UCSD-AML1 (cell line): Measurements from ENCODE around the gene NRCAM.
A peak's percentile ranks its signal among the peaks of the same experiment; 100 is the strongest.

ENCODE experiments used
- DNase-seq: peaks from one replicate; lab custom pipeline; 2025; ENCODE audit not compliant: unreplicated experiment; lab: John Stamatoyannopoulos, UW

The NRCAM gene

DNA sequence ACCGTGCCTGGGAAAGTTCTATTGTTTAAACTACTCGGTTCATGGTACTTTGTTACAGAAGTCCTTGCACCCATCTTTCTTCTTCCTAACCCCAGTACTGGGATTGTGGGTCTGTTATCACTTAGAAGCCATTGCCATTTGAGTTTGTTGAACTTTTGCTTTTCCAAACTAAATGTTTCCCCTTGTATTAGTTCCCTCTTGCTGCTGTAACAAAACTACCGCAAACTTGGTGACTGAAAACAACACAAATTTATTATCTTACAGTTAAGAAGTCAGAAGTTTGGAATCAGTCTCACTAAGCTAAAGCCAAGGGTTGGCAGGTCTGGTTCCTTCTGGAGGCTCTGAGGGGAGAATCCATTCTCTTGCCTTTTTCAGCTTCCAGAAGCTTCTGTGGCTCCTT lies 319.2 kb downstream of the NRCAM start:
- no peak for DNase-seq

DNA sequence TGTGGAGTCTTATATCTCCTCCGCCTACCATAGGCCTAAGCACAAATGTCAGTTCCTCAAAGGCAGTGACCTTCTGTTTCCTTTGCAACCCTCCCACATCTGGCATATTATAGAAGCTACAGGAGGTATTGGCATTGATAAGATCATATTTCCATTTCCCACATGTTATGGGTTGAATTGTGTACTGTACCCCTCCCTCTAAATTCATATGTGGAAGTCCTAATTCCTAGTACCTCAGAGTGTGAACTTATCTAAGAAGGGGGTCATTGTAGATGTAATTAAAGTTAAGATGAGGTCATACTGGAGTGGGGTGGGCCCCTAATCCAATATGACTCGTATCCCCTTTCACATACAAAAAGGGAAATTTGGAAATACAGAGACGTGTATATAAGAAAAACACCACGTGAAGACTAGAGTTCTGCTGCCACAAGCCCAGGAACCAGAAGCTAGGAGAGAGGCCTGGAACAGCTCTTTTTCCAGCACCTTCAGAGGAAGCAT lies 320.0 kb downstream of the NRCAM start:
- DNase-seq = no peak

DNA sequence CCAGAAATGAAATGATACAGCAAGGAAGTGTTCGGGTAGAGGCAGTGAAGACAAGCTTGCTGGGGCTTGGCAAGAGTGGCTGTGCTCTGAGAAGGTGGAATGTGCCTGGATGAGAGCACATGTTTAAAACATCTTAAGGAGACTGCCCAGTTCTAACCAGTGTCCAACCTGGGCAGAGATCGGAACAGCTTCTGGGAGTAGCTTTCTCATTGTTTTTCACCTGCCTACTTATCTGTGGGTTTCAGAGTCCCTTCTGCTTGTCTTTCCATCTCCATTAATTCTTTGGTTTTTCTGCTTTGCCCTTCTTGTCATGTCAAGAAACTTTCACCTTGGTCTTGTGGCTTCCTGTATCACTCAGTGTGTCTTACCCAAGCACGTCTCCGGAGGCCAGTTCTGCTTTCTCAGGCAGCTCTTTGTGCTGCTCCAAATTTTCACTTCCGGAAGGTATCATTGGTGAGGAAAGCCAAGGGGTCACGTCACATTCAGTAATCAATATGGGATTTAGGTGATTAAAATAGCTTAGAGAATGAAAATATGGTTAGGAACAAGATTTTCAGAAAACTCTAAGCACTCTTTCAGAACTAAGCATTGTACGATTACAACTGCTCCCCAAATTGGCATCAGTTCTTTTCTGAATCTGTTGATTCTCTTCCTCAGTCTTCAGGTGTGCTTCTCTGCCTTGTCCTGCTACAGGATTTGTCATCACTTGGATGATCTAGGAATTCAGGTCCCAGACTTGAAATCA lies 320.6 kb downstream of the NRCAM start:
- DNase-seq = peak; percentile 14

DNA sequence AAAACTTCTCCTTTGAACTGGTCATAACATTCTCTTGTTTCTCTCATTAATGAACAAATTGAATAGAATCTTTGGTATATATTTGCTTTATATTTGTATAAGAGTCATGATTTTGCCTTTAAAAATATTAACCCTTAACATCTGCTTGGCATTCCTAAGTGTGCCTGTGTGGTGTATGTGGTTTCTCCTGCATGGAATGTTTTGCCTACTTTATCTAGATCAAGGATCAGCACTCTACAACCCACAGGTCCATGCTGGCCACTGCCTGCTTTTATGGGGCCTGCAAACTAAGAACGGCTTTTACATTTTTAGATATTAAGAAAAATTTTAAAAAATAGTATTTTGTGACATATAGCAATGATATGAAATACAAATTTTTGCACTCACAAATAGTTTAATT lies 321.8 kb downstream of the NRCAM start:
- DNase-seq = no peak

DNA sequence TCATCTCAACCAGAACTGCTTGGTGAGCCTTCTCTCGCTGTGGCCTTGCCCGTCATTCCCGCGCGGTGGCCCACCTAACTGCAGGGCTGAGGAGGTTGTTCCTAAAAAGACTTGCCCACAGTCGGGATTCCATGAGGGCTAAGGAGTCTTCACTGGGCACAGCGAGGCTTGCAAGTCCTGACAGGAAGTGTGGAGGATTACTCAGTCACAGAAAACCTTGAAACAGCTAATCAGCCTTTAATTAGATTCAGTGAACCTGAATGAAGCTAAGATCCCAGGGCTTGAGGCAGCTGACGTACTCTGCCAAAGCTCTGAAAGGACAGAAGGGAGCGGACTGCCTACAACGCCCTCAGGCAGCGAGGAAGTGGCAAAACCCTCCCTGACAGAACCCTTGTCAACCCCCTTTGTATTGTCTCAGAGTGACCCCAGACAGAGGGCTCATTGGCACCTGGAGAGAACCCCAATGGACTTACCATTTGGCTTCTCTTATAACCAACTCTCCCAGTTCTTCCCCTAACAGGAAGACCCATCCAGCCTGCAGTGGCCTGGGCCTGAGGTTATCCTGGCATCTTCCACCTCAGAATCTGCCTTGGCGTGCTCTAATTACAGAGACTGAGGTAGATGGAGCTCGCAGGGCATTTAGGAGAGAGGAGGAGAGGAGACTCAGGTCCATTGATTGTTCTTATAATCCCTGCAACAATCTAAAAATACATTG lies 323.5 kb downstream of the NRCAM start:
- no peak for DNase-seq

DNA sequence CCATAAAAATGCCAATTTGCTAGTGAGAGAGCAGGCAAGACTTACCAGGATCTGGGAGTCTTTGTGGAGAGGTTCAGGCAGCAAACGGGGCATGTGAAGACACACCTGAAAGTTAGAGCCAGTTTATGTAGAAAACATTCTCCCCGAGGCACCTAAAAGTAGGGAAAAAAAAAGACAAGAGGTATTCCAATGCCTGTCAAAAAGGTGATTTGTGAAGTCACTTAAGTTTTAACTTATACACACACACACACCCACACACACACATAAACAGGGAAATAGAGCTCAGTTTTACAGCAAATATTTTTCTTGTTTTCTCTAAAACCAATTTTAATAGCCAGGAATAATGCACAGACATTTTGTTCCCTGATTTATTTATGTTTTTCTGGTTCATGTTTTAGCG lies 326.0 kb downstream of the NRCAM start, which contains the start of gene LAMB4:
Gene LAMB4, minus strand, starts transcription at position 101 of the 400 bp plus-strand sequence. CDS start 7,197 bp downstream, outside the sequence.
- DNase-seq = no peak

DNA sequence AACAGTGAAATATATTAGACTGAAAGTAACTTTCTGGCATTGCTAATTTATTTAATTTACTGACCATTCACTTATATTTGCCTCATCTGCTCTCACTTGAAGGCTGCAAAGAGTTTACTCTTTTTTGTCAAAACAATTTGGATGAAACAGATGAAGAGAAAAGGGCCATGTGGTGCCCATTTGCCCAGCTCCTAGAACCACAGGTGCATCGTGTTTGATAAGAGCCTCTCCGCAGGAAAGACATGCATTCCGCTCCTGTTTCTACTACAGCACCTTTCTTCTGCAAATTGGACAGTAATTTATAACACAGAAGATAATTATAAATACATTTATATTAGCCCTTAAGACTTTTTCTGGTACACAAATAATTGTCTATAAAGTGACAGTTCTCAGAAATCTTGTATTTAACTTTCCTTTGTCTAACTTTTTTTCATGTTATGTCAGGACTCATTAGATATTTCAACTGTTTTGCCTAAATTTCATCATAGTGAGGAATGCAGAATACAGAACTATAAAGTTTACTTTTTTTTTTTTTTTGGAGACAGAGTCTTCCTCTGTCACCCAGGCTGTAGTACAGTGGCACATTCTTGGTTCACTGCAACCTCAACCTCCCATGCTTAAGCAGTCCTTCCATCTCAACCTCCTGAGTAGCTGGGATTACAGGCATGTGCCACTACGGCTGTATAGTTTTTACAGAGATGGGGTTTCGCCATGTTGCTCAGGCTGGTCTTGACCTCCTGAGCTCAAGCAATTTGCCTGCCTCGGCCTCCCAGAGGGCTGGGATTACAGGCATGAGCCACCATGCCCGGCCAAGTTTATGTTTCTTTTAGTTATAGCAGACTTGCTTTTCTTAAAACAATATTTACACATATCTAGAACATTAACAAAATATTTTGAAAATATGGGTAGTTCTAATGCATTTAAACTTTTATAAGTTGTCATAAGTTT lies 326.9 kb downstream of the NRCAM start:
- DNase-seq = no peak

DNA sequence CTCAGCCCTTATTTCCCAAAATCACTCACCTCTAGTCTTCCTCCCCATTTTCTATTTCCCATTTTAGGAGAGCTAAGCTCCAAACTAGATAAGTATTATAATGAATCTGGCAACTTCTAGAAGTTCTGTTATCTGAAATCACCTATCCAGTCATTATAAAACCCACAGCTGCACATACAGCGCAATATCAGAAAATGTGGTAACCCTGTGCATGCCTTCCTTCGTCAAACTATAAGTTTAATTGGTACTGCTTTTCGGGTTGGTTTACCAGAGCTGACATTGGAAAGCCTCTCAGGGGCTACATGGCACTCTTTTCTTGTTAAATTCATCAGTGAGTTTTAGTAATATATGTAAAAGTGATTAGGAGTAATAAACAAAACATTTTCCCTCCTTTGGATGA lies 327.7 kb downstream of the NRCAM start:
- no peak for DNase-seq

DNA sequence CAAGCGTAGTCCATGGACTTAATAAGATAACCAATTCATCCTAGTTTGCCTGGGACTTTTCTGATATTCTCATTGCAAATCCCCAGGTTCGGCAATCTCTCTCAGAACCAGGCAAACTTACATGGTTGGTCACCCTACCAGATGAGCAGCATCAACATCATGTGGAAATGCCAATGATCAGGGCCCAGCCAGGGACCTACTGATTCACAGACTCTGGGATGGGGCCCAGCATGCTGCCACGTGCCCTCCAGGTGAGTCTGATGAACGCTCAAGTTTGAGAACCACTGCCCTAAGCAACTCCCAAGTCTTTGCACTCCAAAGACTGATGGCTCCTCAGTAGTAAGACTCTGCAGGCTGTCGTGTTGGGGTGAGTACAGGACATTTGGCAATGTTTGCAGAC lies 328.8 kb downstream of the NRCAM start:
- no peak for DNase-seq

DNA sequence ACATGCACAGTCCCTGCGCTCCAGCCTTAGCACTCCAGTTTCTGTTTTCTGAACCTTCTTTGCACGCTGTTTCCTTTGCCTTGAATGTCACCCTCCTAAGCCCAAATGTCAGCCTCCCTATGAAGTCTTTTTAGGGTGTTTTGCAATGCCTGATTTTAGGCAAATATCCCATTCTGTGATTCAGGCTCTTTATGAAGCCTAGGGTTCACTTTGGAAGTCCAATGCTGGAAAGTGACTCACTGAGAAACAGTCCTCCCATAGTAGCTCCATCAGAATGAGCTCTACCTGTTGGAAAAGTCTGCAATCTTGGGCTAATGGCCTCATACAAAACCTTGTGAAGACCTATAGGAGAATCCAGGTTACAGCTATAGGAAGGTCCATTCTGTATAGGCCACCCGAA lies 331.4 kb downstream of the NRCAM start:
- no peak for DNase-seq

DNA sequence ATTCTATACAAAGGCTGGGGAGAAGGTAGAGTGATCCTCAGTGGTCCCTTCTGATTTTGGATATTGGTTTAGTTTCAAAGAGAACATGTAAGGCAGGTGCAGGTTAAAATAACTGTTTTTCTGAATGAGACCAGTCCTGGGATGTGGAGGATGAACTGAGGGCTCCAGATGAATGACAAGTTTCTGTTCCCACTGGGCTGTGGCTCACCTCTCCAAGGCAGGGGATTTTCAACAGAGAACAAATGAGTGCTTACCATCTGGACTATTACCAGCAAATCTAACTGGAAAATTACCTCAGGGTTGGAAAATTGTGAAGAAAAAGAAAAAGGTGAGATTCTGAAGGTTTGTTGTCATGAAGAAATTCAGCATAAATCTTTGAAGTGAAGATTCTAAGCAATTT lies 334.1 kb downstream of the NRCAM start:
- DNase-seq = no peak

DNA sequence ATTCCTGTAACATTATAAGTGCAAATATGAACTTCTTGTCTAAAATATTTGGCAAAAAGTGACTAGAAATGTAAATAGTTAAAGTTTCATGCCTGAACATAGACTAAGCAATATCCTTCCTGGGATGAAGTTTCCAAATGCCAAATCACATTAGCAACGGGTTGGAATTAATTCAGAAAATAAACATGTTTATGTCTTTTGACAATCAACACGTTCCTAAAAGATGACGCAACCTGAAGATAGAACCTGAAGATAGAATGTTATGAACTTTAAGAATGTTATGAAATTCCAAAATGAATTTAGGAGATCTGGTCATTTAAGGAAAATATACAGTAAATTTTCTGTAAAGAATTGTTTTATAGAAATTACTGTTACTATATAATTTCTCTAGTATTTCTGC lies 335.3 kb downstream of the NRCAM start:
- DNase-seq = no peak

DNA sequence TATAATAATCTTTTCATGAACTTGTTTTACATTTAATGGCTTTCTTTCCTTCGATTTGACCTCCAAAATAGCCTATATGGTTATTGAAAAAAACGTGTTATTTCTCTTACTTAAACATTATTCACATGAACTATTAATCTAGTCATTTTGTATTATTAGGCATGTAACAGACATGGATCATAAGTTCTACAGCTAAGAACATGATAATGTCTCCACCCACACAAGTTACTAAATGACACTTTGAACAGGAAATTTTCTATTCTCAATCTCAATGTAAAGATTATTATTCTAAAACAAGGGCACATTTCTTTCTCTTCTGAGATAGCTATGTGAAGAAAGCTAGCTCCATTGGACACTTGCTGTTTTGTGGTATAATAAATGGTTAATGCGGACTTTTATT lies 336.0 kb downstream of the NRCAM start:
- no peak for DNase-seq

DNA sequence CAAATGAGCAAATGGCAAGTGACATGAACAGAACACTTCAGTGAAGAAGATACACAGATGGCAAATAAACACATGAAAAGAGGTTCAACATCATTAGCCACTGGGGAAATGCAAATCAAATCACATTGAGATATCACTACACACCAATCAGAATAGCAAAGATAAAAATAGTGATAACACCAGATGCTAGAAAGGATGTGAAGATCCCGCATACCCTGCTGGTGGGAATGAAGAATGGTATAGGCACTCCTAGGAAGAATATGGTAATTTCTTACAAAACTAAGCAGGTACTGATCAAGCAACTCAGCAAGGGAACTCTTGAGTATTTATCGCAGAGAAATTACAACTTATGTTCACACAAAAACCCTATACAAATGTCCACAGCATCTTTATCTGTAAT lies 337.3 kb downstream of the NRCAM start:
- no peak for DNase-seq

DNA sequence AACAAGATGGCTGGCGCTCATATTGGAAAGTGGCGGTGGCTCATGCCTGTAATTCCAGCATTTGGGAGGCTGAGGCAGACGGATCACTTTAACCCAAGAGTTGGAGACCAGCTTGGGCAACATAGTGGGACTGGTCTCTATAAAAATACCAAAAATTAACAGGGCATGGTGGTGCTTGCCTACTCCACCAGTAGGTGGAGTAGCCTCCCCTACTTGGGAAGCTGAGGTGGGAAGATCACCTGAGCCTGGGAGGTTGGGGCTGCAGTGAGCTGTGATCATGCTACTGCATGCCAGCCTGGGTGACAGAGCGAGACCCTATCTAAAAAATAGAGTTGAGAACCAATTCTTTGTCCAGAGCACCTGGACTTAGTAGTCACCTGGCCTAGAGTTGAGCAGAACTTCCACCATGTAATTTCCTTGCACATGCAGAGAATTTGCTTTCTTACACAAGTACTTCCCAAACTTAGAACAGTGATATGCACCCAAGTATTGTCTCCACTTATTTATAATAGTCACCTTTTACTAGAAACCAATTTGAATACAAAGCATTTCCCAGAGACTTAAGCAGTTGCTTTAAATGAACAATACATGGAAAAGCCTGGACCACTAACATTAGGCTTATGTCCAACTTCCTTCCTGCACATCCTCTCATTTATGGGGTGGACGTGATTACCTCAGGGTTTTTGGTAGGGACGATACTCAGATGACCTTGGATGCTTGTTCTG lies 342.0 kb downstream of the NRCAM start:
- DNase-seq = no peak

DNA sequence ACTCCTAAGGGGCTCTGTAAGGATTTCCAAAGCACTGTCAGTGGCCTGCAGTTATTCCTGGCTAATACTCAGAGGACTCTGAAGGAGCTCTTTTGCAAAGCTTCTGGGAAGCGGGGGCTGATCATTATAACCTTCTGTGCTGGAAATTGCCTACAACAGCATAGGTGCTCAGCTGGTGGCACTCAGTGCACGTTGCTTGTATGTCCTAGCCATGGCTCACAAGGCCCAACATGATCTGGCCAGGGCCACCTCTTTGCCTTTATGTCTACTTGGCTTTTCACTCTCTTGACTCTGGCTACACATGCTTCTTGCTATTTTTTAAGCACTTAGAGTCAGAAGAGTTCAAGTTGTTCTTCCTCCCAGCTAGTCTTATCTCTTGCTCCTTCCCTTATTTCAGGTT lies 343.6 kb downstream of the NRCAM start:
- DNase-seq = no peak

DNA sequence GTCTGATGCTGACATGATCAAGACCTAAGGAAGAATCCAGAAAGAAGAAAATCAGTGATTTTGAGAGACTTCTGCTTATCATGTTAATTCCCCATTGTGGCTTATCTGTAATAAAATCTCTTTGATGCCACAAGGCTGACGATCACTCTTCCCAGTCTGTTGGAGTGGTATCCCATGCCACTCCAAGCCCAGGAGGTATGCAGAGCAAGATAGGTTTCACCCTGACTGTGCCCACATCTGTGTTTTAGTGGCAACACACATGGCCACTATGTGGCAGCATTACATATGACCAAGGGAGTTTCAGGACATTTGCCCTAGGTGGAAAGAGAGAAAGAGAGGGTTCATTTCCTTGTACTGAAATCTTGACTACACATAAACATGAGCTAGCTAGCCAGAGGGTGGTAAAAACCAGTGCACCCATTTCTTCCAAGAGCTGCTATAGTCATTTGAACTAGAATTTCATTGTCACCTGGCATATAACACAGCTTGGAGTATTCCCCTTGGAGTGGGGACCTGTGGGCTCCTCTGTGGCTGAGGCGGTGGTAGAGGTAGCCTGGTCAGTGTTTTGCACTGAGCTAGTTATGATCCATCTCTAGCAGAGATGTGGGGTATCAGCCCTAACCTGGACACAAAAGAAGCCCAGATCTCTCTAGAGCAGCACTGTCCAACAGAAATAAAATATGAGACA lies 346.9 kb downstream of the NRCAM start:
- DNase-seq = no peak

DNA sequence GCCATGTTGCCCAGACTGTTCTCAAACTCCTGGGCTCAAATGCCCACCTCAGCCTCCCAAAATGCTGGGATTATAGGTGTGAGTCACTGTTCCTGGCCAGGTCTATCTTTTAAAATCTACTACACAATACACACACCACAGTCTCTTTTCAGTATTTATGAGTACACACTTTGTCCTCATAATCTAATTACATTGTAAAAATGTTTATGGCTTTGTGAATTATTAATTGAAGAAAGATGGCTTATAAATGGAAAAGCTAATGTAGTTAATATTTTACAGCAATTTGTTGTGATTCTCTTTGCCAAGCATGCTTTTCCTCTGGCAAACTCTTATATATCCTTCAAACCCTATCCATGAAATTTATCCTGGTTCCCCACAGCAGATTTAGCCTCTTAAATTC lies 348.1 kb downstream of the NRCAM start:
- no peak for DNase-seq

DNA sequence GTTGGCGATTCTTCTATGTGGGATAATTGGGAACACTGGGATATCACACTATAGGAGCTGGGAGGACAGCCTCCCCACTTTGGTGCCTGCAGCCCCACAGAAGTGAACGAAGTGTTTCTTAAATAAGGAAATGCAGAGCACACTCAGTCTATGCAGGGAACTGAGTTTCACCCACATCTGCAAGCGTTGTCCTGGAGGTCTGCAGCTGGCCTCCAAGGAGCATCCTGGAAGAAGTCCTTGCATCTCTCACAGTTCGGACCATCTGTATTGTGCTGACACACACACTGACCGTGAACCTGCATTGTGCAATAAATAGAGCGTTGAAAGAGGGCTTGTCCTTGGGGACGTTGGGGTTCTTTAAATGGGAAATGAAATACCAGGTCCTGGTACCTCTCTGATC lies 351.9 kb downstream of the NRCAM start:
- DNase-seq = no peak
